Brain pericyte (primary cell): ENCODE measurements around the gene SYCE3.
A peak's percentile ranks its signal among the peaks of the same experiment; 100 is the strongest.

Experiments
- DNase-seq: peaks from one replicate; pipeline ENCODE4 v3.0.0-alpha.2; 2012; ENCODE audit warnings: low read depth, low spot score

The SYCE3 gene

GRCh38 chr22:50531546-50531961 lies 31.2 kb downstream of the SYCE3 start:
- DNase-seq: no peak

- DNase-seq: no peak
Observed at GRCh38 chr22:50530877-50531545, 31.7 kb downstream of the SYCE3 start.

DNA sequence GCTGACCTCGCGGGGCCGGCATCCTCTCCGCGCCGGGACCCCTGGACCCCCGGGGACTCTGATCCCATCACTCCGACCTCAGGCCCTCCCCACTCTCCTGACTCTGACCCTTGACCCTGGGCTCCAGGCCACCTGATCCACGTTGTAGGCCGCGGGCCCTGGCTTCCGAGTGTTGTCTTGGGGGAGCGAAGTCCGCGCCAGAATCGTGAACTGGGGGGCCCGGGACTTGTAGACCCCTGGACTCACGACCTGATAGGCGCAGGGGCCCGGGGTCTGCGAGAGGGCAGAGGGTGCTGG lies 32.2 kb downstream of the SYCE3 start:
- DNase-seq: no peak

DNA sequence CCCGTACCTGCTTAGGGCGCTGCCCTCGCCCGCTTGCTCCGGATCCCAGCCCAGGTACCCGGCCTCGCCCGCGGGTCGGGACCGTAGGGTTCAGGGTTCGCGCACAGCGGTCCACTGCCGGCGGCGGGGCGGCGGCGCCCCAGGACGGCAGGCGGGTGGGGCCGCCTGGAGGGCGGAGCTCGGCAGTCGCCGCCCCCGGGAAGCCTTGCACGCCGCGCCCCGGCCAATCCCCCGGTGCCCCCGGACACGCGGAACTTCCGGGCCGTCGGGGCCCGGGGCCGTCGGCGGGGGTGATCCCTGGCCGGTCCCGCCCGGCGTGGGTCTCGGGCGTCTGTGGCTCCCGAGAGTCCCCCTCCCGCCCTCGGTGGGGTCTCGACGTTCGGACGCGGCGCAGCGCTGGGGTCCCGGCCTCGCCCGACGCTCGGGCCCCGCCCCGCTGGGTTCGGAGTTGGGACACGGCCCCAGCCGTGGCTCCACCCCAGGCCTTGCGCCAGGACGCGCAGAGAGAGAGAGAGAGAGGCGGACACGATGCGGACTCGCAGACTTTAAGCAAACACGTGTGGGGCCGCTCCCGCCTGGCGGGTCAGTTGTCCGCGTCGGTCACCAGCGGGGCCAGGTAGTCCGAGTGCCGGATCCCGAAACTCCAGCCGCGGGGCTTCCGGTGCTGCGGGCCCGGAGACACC lies 32.7 kb downstream of the SYCE3 start, which contains the start of gene TYMP:
TSS of gene TYMP (minus strand) at position 116 of the 683 bp plus-strand sequence. CDS start 303 bp downstream, outside the sequence.
- DNase-seq: no peak

DNA sequence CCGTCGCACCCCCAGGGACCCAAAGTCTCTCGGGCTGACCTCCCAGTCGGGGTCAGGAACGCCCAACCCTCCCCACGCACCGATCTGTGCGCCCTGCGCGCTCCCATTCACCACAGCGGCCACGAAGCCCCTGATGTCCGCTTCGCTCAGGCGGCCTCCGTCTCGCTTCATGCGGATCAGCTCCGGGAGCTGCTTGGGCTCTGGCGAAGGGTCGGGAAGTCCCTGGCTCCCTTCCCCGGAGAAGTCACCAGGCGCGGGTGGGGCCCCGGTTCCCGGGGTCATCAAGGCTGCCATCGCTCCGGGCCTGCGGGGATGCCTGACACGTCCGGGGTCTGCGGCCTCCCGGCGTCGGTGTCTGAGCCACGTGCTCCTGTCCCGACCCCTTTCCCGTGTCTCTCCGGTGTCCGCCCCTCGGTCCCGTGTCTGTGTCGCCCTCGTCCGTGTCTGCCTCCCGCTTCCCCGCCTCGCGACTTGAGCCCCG lies 33.3 kb downstream of the SYCE3 start:
- DNase-seq: no peak

GRCh38 chr22:50528682-50529415 lies 33.9 kb downstream of the SYCE3 start:
- no peak for DNase-seq

GRCh38 chr22:50527921-50528681 lies 34.6 kb downstream of the SYCE3 start:
- no peak for DNase-seq

- no peak for DNase-seq
Observed at GRCh38 chr22:50526834-50527801, 35.6 kb downstream of the SYCE3 start.

GRCh38 chr22:50526108-50526833 lies 36.4 kb downstream of the SYCE3 start:
- DNase-seq: no peak

- no peak for DNase-seq
Observed at GRCh38 chr22:50525858-50526107, 36.9 kb downstream of the SYCE3 start.

DNA sequence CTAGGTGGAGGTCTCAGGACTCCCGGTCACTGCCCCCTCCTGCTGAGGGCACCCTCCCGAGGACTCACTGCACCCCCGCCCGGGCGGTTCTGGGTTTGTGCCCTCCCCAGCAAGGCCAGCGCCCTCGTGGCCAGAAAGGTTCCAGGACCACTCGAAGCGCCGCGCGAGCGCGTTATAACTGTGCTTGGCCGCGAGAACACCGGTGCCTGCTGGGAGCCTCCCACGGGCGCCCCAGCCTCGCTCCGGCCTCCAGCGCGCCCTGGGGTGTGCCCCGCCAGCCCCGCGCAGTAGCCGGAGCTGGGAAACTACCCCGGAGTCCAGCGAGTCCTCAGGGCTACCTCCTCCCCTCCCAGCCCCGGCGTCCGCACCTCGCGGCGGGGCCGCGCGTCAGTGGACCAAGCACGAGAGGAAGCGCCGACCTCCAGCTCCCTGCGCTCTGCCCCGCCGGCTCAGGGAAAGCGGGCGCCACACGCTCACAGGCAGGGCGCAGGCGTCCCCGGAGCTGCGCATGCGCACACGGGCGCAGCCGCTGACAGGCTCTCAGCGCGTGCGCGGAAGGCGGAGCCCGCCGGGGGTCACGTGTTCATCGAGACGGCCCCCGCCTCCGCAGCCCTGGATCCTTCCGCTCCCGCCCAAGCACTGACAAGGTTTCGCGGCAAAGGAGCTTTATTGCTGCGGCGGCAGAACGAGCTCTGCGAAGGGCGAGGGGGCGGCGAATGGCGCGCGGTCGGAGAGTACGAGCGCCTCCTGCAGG lies 37.4 kb downstream of the SYCE3 start, which contains the start of gene SCO2:
TSS of gene SCO2 (minus strand) at position 495 of the 754 bp plus-strand sequence. CDS start 1,187 bp downstream, outside the sequence.
- peak; percentile 89 for DNase-seq

- DNase-seq: no peak
Observed at GRCh38 chr22:50524676-50525103, 38.0 kb downstream of the SYCE3 start.

GRCh38 chr22:50523806-50524675 lies 38.7 kb downstream of the SYCE3 start:
- no peak for DNase-seq

DNA sequence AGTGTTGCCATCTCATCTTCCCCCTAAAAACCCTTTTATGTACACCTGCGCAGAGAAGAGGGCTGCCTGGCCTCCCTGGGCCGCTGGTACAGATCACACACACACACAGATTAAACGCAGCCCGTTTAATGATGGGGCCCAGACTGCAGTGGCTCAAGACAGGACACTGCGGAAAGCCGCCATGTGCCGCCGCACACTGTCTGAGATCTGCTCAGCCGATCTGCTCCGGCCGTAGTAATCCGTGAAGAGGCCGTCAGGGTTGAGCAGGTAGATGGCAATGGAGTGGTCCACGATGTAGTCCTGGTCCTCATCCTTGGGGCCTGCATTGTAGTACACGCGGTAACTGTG lies 39.3 kb downstream of the SYCE3 start:
- no peak for DNase-seq

DNA sequence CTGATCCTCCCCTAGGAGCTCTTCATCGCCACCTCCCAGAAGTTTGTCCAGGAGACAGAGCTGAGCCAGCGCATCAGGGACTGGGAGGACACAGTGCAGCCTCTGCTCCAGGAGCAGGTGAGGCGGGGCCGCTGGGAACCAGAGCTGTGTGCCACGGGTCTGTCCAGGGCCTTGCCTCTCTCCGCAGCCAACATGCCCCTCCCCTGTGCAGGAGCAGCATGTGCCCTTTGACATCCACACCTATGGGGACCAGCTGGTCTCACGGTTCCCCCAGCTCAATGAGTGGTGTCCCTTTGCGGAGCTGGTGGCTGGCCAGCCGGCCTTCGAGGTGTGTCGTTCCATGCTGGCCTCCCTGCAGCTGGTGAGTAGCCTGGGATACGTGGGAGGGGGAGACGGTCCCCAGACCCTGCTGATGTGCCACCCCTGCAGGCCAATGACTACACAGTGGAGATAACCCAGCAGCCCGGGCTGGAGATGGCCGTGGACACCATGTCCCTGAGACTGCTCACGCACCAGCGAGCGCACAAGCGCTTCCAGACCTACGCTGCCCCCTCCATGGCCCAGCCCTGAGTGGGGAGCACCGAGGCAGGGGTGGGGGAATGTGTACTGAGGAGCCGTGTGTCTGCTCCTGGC lies 39.8 kb downstream of the SYCE3 start:
- DNase-seq: no peak

DNA sequence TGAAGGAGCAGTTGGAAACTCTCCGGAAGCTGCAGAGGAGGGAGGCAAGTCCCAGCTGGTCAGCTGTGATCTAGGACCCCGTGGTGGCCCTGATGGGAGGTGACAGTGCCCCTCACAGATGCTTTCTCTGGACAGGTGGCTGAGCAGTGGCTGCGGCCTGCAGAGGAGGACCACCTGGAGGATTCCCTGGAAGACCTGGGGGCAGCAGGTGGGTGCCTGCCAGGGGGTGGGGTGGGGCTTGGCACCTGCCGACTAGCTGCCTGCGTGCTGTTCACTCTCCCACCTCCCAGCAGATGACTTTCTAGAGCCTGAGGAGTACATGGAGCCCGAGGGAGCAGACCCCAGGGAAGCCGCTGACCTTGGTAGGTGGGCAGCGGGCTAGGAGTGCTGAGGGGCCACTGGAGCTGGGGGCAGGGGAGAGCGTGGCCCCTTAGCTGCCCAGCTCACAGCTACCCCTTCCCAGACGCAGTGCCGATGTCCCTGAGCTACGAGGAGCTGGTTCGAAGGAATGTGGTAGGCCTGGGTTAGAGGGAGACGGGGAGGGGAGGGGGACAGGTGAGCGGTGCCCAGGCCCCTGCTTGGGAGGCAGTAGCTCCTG lies 40.4 kb downstream of the SYCE3 start:
- DNase-seq: no peak

GRCh38 chr22:50521710-50522109 lies 41.0 kb downstream of the SYCE3 start:
- no peak for DNase-seq
